ENCODE results near the gene YIPF4. TPM values are rescaled to one million over a fixed set of nuclear protein-coding genes. Genes with fewer than 3 reads are reported as not detected.

The YIPF4 gene
- total RNA-seq, 1 donor = 56.1 TPM

DNA sequence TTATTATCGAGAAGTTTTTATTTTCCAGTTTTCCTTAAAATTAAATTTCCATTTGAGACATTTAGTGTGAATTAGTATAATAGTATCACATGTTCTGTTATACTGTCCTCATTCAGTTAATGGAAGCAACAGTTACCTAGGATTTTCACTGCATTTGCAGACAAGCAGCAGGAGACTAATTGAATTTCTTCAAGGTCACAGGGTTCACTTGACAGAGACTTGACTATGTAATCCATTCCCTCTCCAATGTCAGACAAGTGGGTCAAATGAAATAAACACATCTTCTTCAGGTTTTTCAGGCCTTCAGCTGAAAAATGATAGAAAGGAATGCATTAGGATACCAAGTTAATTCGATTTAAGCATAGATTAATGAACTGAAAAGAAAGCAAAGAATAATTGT is 39.7 kb upstream of the YIPF4 start:
- H3K4me3 ChIP-seq (ENCODE audit: low read depth, low read length) = no peak overlapping the region
- no peak for DNase-seq (ENCODE audit: low read depth)
- TF ChIP-seq, protein P1, sequence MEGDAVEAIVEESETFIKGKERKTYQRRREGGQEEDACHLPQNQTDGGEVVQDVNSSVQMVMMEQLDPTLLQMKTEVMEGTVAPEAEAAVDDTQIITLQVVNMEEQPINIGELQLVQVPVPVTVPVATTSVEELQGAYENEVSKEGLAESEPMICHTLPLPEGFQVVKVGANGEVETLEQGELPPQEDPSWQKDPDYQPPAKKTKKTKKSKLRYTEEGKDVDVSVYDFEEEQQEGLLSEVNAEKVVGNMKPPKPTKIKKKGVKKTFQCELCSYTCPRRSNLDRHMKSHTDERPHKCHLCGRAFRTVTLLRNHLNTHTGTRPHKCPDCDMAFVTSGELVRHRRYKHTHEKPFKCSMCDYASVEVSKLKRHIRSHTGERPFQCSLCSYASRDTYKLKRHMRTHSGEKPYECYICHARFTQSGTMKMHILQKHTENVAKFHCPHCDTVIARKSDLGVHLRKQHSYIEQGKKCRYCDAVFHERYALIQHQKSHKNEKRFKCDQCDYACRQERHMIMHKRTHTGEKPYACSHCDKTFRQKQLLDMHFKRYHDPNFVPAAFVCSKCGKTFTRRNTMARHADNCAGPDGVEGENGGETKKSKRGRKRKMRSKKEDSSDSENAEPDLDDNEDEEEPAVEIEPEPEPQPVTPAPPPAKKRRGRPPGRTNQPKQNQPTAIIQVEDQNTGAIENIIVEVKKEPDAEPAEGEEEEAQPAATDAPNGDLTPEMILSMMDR (IDR thresholded peaks at IDR 0.05; ENCODE audit: insufficient read depth, low read length) = no peak

DNA sequence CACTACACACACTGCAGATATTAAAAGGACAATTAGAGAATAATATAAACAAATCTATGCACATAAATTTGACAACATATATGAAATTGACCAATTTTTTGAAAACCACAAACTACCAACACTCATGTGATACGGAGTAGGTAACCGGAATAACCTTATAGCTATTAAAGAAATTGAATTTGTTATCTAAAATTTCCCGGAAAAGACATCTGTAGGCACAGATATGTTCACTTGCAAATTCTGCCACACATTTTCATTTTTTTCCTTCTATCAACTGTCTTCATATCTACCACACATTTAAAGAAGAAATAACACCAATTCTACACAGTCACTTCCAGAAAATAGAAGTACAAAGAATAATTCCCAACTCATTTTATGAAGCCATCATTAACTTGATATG is 35.4 kb upstream of the YIPF4 start:
- DNase-seq (ENCODE audit: low read depth) = no peak
- TF ChIP-seq, protein P1 (IDR thresholded peaks at IDR 0.05; ENCODE audit: insufficient read depth, low read length) = no peak
- H3K4me3 ChIP-seq (ENCODE audit: low read depth, low read length) = no peak overlapping the region

DNA sequence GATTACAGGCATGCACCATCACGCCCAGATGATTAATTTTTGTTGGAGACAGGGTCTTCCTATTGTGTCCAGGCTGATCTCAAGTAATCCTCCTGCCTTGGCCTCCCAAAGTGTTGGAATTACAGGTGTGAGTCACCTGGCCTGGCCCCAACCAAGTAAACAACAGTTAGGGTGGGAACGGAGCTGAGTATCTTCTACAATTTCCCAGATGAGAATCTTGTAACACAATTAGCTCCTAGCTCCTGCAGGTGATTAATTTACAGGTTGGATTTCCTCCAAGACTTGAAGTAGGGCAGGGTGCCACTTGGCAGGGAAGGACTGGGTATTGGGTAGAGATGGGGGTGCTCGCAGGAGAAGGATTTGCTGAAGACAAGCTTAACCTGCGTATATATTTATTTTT is 30.8 kb upstream of the YIPF4 start:
- TF ChIP-seq, protein P1 (IDR thresholded peaks at IDR 0.05; ENCODE audit: insufficient read depth, low read length) = no peak
- no peak for DNase-seq (ENCODE audit: low read depth)
- H3K4me3 ChIP-seq (ENCODE audit: low read depth, low read length) = no peak overlapping the region

DNA sequence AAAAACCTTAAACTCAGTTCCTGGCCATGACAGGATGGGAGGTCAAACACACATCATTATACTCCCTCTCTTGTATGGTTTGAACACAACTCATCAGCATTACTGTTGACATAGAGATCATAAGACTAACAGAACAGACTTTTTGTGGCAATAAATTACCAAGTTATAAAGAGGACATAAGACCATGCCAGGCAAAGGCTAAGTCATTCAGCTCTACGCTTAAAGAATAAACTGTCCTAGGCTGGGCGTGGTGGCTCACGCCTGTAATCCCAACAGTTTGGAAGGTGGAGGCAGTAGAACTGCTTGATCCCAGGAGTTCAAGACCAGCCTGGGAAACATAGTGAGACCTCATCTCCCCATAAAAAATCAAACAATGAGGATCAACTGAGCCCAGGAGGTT is 29.4 kb upstream of the YIPF4 start:
- no peak for DNase-seq (ENCODE audit: low read depth)
- TF ChIP-seq, protein P1 (IDR thresholded peaks at IDR 0.05; ENCODE audit: insufficient read depth, low read length) = no peak
- H3K4me3 ChIP-seq (ENCODE audit: low read depth, low read length) = no peak overlapping the region

DNA sequence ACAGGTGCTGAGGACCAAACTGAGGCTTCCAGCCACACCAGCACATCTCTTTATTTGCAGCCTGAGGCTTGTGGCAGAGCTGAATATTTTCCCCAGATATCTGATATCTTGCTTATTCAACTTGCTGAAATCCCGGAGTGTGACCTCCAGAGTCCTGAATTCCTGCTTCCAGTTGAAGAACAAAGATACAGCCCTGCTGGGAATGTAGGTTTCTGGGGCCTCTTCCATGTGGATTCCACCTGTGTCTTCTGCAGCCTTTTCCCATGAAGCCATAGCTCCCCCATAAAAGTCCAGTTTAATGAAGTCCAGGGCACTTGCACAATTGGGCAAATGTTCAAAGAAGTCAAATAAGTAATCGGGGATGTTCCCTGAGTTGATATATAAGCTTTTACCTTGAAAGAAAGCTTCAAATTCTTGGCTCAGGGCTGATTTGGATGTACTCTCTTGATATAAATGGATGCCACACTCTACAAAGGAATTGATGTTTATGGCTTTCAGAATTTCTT is 27.9 kb upstream of the YIPF4 start:
- DNase-seq (ENCODE audit: low read depth) = no peak
- TF ChIP-seq, protein P1 (IDR thresholded peaks at IDR 0.05; ENCODE audit: insufficient read depth, low read length) = no peak
- H3K4me3 ChIP-seq (ENCODE audit: low read depth, low read length) = no peak overlapping the region

DNA sequence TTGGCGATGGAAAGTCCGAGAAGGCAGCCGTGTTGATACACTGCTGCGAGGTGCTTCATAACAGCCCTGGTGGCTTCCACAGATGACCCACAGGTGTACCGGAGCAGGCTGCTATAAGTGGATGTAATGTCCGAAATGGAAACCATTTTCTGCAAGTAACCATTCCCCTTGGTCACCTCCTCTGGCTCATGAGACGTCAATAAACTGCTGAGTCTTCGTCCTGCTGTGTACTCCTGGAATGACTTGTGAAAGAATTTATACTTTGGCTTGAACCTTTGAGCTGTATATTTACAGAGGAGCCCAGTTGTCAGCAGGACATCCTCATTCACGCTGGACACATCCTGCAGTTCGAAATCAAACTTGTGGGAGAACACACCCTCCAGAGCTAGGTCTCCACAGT is 27.4 kb upstream of the YIPF4 start:
- H3K4me3 ChIP-seq (ENCODE audit: low read depth, low read length) = no peak overlapping the region
- TF ChIP-seq, protein P1 (IDR thresholded peaks at IDR 0.05; ENCODE audit: insufficient read depth, low read length) = no peak
- no peak for DNase-seq (ENCODE audit: low read depth)

DNA sequence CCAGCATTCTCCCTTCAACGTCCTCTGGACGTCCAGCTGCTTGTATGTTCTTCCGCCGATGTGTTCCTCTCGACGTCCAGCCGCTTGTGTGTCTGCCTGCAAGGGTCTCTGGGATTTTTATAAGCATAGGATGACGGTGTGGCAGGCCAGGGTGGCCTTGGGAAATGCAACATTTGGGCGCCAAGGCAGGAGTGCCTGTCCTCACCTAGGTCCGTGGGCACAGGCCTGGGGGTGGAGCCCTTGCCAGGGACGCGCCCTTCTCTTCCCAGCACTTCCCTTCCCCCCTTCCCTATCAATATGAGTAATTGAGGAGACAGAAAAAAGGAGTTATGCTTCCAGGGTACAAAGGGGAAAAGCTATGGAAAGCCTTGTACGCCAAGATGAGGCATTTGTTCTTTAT is 19.5 kb upstream of the YIPF4 start:
- H3K4me3 ChIP-seq (ENCODE audit: low read depth, low read length) = no peak overlapping the region
- no peak for DNase-seq (ENCODE audit: low read depth)
- TF ChIP-seq, protein P1 (IDR thresholded peaks at IDR 0.05; ENCODE audit: insufficient read depth, low read length) = no peak

Data from fibroblast of the aortic adventitia (primary cell).